H7 (cell line): ENCODE data around the gene GINS1. TPM values are rescaled to one million over a fixed set of nuclear protein-coding genes. Genes with fewer than 3 reads are reported as not detected.

Experiments
- DNase-seq: peaks from one replicate; pipeline ENCODE4 v3.0.0; 2012
- H3K27me3 ChIP-seq: 2 replicates; pipeline ENCODE4 v1.6.0; 2011; ENCODE audit warnings: mild to moderate bottlenecking, low read length; ENCODE audit not compliant: control insufficient read depth, insufficient read depth
- H3K36me3 ChIP-seq: replicated peaks from 2 replicates; pipeline ENCODE4 v1.5.1; 2011; ENCODE audit warnings: low read length; ENCODE audit not compliant: control insufficient read depth, insufficient read depth
- H3K4me3 ChIP-seq: 2 replicates; pipeline ENCODE4 v1.5.1; 2011; ENCODE audit warnings: low read depth, mild to moderate bottlenecking, control low read depth, low read length, moderate library complexity; ENCODE audit not compliant: insufficient read depth
- total RNA-seq: library from RNA; depleted of rRNA; stranded (reverse); fragments of >200 nt; shearing (Covaris generic); gene quantifications from 2 replicates; pipeline ENCODE4 v1.2.3, GENCODE V29; 2014

Gene GINS1
- total RNA-seq, 1 experiment from 2014 or later: 46.6 TPM

DNA sequence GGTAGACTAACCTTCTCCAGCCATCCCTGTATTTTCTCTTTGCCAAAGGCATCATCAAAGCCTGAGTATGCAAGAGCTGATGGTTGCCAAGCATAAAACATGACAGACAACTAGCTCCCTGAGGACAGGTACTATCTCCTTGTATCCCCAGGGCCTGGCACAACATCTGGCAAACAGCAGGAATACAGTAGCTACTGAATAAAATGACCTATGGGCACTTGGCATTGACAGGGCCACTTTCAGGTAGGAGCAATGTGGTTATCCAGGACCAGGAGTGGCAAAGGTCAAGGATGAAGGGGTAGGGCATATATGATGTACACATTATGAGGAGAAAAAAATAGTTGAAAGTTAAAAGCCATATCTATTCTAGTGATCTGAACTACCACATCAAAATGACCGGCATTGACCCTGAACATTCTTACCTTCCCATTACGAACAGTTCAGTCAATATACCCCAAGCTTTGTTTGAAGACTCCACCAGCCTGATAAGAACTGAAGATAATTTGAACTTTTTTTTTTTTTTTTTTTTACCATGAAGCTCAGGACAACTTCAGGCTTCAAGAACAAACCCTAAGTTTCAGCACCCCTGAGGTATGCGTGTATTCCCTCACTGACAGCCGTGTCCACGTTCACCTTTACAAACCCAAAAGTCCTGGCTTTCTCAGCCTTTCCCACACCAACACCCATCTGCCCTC is 29.1 kb upstream of the GINS1 start:
- H3K4me3 ChIP-seq: no peak overlapping the region
- H3K27me3 ChIP-seq: no peaks in the 10 kb centered on the region
- DNase-seq: no peak
- H3K36me3 ChIP-seq: no peaks in the 10 kb centered on the region; the same call in 1 of the 2 replicates

GRCh38 chr20:25378884-25379733 is 28.4 kb upstream of the GINS1 start:
- H3K27me3 ChIP-seq: no peaks in the 10 kb centered on the region
- no peak for DNase-seq
- no peak overlapping the region for H3K4me3 ChIP-seq
- no peaks in the 10 kb centered on the region; the same call in 1 of the 2 replicates for H3K36me3 ChIP-seq

DNA sequence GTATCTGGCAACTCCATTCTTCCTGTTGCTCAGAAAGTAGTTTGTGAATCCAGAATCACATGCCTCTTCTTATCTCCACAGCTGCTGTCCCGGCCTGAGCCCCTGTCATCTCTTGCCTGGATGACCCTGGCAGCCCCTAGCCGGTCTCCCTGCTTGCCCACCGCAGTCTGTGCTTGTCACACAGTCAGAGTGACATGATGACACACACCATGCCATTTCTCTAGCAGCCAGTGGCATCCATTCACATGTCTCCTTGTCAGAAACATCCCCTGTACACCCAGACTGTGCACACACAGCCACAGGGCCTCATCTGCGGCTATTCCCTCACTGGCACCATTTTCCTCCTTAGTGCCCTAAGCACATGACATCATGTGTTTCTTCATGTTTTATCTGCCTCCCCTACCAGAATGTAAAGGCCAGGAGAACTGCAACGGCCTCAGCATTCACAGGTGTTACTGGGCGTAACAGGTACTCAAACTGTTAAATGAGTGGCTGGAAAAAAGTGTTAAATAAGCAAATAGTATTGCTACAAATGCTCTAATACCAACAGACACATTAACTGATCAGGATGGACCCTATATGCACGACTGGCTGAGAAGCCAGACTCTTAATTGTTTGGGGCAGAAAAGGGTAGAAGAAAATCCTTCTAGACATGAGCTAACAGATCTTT is 26.4 kb upstream of the GINS1 start:
- Histone ChIP-seq H3K4me3 (no peak overlapping the region), H3K27me3 (no peaks in the 10 kb centered on the region), H3K36me3 (no peaks in the 10 kb centered on the region; the same call in 1 of the 2 replicates)
- DNase-seq: no peak

- DNase-seq: no peak
- Histone ChIP-seq H3K27me3 (no peaks in the 10 kb centered on the region), H3K4me3 (no peak overlapping the region), H3K36me3 (no peaks in the 10 kb centered on the region; the same call in 1 of the 2 replicates)
These were observed 24.6 kb upstream of the GINS1 start for GRCh38 chr20:25382704-25383370.

GRCh38 chr20:25389401-25389857 is 18.0 kb upstream of the GINS1 start:
- H3K36me3 ChIP-seq: no peaks in the 10 kb centered on the region
- H3K4me3 ChIP-seq: peak overlapping the region; percentile 90
- H3K27me3 ChIP-seq: no peaks in the 10 kb centered on the region
- DNase-seq: no peak

DNA sequence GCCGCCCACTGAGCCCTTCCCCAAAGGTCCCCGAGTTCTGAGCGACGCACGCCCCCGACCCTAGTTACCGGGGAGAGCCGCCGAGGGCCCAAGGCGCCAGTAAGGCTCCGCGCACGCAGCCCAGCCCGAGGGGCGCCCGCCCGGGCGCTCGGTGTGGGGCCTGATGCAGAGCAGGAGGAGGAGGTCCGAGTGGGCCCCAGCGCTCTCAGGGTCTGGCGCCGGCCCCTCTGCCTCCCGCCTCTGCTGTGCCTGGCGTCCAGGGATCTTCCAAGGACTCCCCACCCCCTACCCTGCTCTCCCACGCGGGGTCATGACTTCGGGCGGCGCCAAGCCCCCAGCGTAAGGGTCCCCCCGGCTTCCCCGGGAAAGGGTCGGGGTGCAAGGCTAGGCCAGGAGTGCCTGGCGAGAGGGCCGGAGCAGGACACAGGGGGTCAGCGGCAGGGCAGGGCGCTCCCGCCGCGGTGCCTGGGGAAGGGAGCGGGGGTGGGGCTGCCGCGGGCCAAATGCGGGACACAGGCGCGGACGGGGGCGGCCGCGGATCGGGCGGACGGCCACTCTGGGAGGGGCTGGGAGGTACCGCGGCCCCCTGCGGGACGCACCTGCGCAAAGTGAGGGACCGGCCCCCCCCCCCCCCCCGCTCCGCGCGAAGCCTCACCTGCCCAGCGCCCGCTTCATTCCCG is 17.5 kb upstream of the GINS1 start:
- H3K27me3 ChIP-seq: no peaks in the 10 kb centered on the region
- DNase-seq: peak; percentile 90
- peak overlapping the region; percentile 90 for H3K4me3 ChIP-seq
- H3K36me3 ChIP-seq: no peaks in the 10 kb centered on the region

GRCh38 chr20:25390538-25391528 is 16.6 kb upstream of the GINS1 start, which contains the start of gene ABHD12:
TSS of gene ABHD12 (minus strand) at chr20:25390835. CDS start at chr20:25390703, 132 bp downstream.
- peak within 1 kb of the TSS; percentile 90 for H3K4me3 ChIP-seq
- H3K36me3 ChIP-seq: no peaks in the 10 kb centered on the region
- H3K27me3 ChIP-seq: no peaks in the 10 kb centered on the region
- DNase-seq: peak; percentile 99

- Histone ChIP-seq H3K27me3 (no peaks in the 10 kb centered on the region), H3K4me3 (no peak overlapping the region), H3K36me3 (no peaks in the 10 kb centered on the region)
- DNase-seq: no peak
These were observed 13.2 kb upstream of the GINS1 start for GRCh38 chr20:25394276-25394675.

GRCh38 chr20:25394996-25395395 is 12.5 kb upstream of the GINS1 start:
- Histone ChIP-seq H3K36me3 (no peaks in the 10 kb centered on the region), H3K4me3 (no peak overlapping the region), H3K27me3 (no peaks in the 10 kb centered on the region)
- no peak for DNase-seq

- no peak for DNase-seq
- no peaks in the 10 kb centered on the region for H3K27me3 ChIP-seq
- H3K36me3 ChIP-seq: no peaks in the 10 kb centered on the region
- H3K4me3 ChIP-seq: no peak overlapping the region
These were observed 10.4 kb upstream of the GINS1 start for GRCh38 chr20:25397096-25397495.

DNA sequence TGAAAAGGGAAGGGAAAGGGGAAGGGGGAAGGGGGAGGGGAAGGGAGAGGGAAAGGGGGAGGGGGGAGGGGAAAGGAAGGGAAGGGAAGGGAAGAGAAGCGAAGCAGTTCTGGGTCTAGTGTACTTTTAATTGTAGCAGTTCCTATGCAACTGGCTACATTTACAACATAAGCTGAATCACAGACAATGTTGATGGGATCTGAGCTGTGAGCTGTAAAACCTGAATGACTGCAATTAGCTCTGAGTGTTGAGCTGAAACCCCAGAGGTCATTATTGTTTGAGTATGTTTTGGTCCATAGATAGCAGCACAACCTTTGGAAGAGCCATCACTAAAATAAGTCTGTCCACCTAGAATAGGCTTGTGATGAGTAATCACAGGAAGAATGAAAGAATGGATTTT is 9.7 kb upstream of the GINS1 start:
- Histone ChIP-seq H3K36me3 (no peaks in the 10 kb centered on the region), H3K4me3 (no peak overlapping the region), H3K27me3 (no peaks in the 10 kb centered on the region)
- DNase-seq: no peak

- DNase-seq: no peak
- Histone ChIP-seq H3K36me3 (no peaks in the 10 kb centered on the region), H3K27me3 (no peaks in the 10 kb centered on the region), H3K4me3 (no peak overlapping the region)
These were observed 9.0 kb upstream of the GINS1 start for GRCh38 chr20:25398376-25399036.
